Measurements from ENCODE around the gene SLC33A1.
"Not testable (repeated sequence)": the region's sequence is repeated elsewhere in the genome, so short reads cannot be mapped to it uniquely, and the experiment has no call there.

Gene SLC33A1

GRCh38 chr3:155854141-155854940, at the start of gene SLC33A1:
TSS of gene SLC33A1 (minus strand) at chr3:155854427. CDS start at chr3:155853997, 430 bp downstream.
- Mint-ChIP-seq H3K27ac (peak within 1 kb of the TSS; percentile 97), H3K27me3 (no peaks in the 10 kb centered on the region), H3K4me3 (peak within 1 kb of the TSS; percentile 91), H3K9me3 (no peaks in the 10 kb centered on the region), H3K4me1 (peaks cover 26% of the 10 kb centered on the region), H3K36me3 (no peaks in the 10 kb centered on the region)
- ATAC-seq: peak; percentile 99

- no peak overlapping the region for H3K27ac Mint-ChIP-seq
- H3K9me3 Mint-ChIP-seq: no peaks in the 10 kb centered on the region
- peaks cover 41% of the 10 kb centered on the region for H3K36me3 Mint-ChIP-seq
- H3K4me3 Mint-ChIP-seq: no peak overlapping the region
- H3K27me3 Mint-ChIP-seq: no peaks in the 10 kb centered on the region
- H3K4me1 Mint-ChIP-seq: peaks cover 6% of the 10 kb centered on the region
- ATAC-seq: no peak
Measured at GRCh38 chr3:155895379-155895900, 41.2 kb upstream of the SLC33A1 start.

DNA sequence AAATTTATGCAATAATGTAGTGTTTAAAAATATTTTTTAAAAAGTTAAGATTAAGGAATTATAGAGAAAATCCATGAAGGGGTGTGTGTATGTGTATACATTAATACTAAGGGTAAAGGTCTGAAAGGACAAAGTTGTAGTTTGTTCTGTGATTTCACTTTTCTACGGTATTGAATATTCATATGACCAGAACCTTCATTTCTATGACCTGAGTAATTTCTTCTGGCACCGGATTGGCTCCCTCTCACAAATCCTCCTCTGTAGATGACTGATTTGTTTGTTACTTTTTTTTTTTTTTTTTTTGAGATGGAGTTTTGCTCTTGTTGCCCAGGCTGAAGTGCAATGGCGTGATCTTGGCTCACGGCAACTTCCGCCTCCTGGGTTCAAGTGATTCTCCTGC, 37.1 kb upstream of the SLC33A1 start:
- Mint-ChIP-seq H3K4me3 (no peak overlapping the region), H3K27me3 (no peaks in the 10 kb centered on the region), H3K9me3 (no peaks in the 10 kb centered on the region), H3K36me3 (peaks cover 14% of the 10 kb centered on the region), H3K27ac (no peak overlapping the region), H3K4me1 (peaks cover 35% of the 10 kb centered on the region)
- ATAC-seq: no peak

GRCh38 chr3:155890671-155891190, 36.5 kb upstream of the SLC33A1 start:
- peaks cover 39% of the 10 kb centered on the region for H3K4me1 Mint-ChIP-seq
- H3K27ac Mint-ChIP-seq: no peak overlapping the region
- ATAC-seq: no peak
- no peaks in the 10 kb centered on the region for H3K9me3 Mint-ChIP-seq
- H3K36me3 Mint-ChIP-seq: peaks cover 14% of the 10 kb centered on the region
- H3K27me3 Mint-ChIP-seq: no peaks in the 10 kb centered on the region
- no peak overlapping the region for H3K4me3 Mint-ChIP-seq

- Mint-ChIP-seq H3K9me3 (no peaks in the 10 kb centered on the region), H3K4me3 (no peak overlapping the region), H3K4me1 (peaks cover 40% of the 10 kb centered on the region), H3K36me3 (peaks cover 7% of the 10 kb centered on the region), H3K27me3 (no peaks in the 10 kb centered on the region), H3K27ac (no peak overlapping the region)
- ATAC-seq: no peak
Measured at GRCh38 chr3:155889952-155890351, 35.7 kb upstream of the SLC33A1 start.

DNA sequence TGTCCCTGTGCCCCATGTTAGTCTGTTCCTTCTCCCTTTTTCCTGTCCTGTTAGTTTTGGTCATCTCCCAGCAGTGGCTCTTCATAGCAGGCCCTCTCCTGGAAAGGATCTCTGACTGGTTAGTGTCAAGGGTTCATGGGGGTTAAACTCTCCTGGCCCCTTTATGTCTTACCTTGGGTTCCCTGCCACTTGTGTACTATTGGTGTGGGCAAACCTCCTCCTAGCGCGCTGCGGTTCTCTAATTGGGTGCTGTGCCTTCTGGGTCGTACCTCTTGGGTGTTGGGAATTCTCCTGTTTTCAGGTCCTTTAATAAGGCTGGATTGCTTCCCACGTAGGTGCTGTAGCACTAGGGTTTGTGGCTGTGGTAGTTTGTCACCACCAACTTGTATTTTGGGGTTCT, 35.0 kb upstream of the SLC33A1 start:
- H3K9me3 Mint-ChIP-seq: no peaks in the 10 kb centered on the region
- H3K27ac Mint-ChIP-seq: no peak overlapping the region
- H3K27me3 Mint-ChIP-seq: no peaks in the 10 kb centered on the region
- no peak for ATAC-seq
- no peaks in the 10 kb centered on the region for H3K36me3 Mint-ChIP-seq
- no peak overlapping the region for H3K4me3 Mint-ChIP-seq
- peaks cover 47% of the 10 kb centered on the region for H3K4me1 Mint-ChIP-seq

GRCh38 chr3:155886915-155887314, 32.7 kb upstream of the SLC33A1 start:
- Mint-ChIP-seq H3K27me3 (no peaks in the 10 kb centered on the region), H3K36me3 (no peaks in the 10 kb centered on the region), H3K9me3 (no peaks in the 10 kb centered on the region), H3K4me3 (no peak overlapping the region), H3K4me1 (peaks cover 50% of the 10 kb centered on the region), H3K27ac (no peak overlapping the region)
- no peak for ATAC-seq

- H3K4me1 Mint-ChIP-seq: peaks cover 55% of the 10 kb centered on the region
- not testable (repeated sequence) for H3K27ac Mint-ChIP-seq, H3K36me3 Mint-ChIP-seq, H3K9me3 Mint-ChIP-seq, H3K4me3 Mint-ChIP-seq, ATAC-seq, H3K27me3 Mint-ChIP-seq
Measured at GRCh38 chr3:155886348-155886747, 32.1 kb upstream of the SLC33A1 start.

GRCh38 chr3:155885292-155885691, 31.1 kb upstream of the SLC33A1 start:
- Mint-ChIP-seq H3K4me3 (no peak overlapping the region), H3K27me3 (no peaks in the 10 kb centered on the region), H3K27ac (no peak overlapping the region), H3K9me3 (no peaks in the 10 kb centered on the region), H3K4me1 (peaks cover 53% of the 10 kb centered on the region), H3K36me3 (no peaks in the 10 kb centered on the region)
- ATAC-seq: no peak

DNA sequence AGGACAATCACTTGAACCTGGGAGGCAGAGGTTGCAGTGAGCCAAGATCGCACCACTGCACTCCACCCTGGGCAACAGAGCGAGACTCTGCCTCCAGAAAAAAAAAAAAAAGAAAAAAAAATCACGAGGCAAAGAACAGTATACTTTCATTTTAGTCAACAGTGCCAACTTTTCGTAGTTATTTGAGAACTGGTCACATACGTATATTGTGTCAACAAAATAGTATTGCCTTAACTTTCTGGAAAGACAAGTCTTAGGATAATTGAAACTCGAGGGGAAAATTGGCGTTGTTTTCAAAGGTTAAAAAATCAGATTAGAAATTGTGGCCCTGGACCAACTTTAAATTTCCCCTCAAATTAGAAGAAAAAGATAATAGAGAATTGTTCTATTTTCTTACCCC, 30.1 kb upstream of the SLC33A1 start:
- Mint-ChIP-seq H3K27ac (no peak overlapping the region), H3K4me1 (peaks cover 53% of the 10 kb centered on the region), H3K27me3 (no peaks in the 10 kb centered on the region), H3K9me3 (no peaks in the 10 kb centered on the region), H3K4me3 (no peak overlapping the region), H3K36me3 (no peaks in the 10 kb centered on the region)
- no peak for ATAC-seq

DNA sequence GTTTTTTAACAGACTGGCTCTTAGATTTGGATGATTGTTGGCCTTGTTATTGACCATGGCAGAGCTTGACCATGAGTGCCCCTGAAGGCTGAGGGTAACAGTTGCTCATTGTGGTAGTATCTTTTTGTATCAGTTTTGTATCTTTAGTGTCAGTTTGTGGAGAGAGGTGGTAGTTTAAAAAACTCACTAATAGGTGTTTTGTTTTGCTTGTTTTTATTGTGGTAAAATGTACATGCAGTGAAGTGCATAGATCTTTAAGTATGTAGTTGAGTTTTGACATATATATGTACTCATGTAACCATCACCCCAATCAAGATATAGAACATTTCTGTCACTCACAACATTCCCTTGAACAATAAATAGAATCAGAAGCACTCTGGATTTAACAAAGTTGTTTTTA, 26.1 kb upstream of the SLC33A1 start:
- no peak overlapping the region for H3K4me3 Mint-ChIP-seq
- ATAC-seq: no peak
- H3K4me1 Mint-ChIP-seq: peaks cover 39% of the 10 kb centered on the region

DNA sequence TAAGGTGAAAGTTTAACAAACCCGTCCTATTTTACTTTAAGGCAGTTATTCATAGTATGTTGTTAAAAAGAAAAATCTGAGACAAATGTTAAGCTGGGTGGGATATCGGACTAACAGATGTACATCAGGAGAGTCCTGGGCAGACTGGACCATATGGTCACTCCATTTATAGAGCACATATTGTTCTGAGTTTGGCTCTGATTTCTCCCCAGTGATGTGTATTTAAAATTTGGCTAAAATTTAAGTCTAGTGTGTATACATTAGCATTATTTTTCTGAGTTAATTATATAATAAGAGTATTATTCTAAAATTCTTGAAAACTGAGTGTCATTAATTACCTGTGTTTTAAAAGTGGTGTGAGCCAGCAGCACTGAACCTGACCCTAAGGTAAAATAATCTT, 22.3 kb upstream of the SLC33A1 start:
- ATAC-seq: no peak
- no peaks in the 10 kb centered on the region for H3K9me3 Mint-ChIP-seq
- H3K27ac Mint-ChIP-seq: no peak overlapping the region
- peaks cover 43% of the 10 kb centered on the region for H3K4me1 Mint-ChIP-seq
- no peaks in the 10 kb centered on the region for H3K36me3 Mint-ChIP-seq
- no peak overlapping the region for H3K4me3 Mint-ChIP-seq
- H3K27me3 Mint-ChIP-seq: no peaks in the 10 kb centered on the region

More for the DNA sequence above, 26.1 kb upstream of the SLC33A1 start:
- H3K36me3 Mint-ChIP-seq: no peaks in the 10 kb centered on the region
- no peaks in the 10 kb centered on the region for H3K9me3 Mint-ChIP-seq
- H3K27ac Mint-ChIP-seq: no peak overlapping the region
- H3K27me3 Mint-ChIP-seq: no peaks in the 10 kb centered on the region

DNA sequence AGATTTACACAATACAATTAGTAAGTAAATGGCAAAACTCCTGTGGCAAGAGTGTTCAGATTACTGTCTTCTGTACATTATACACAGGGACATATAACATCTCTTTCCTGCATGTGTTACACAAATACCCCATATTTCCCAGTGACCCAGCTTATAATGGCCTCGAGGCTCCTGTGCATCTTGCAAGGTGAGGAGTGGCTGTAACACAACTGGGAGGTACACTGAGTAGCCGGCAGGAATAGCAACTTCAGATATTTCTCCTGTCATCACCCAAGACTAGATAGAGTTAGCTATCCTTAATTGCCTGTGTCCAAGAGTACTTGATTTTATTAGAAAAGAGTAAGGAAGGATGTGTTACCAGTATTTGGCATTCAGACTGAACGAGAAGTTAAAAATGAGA, 21.8 kb upstream of the SLC33A1 start:
- H3K4me3 Mint-ChIP-seq: no peak overlapping the region
- H3K9me3 Mint-ChIP-seq: no peaks in the 10 kb centered on the region
- no peak for ATAC-seq
- peaks cover 43% of the 10 kb centered on the region for H3K4me1 Mint-ChIP-seq
- no peak overlapping the region for H3K27ac Mint-ChIP-seq
- no peaks in the 10 kb centered on the region for H3K27me3 Mint-ChIP-seq
- no peaks in the 10 kb centered on the region for H3K36me3 Mint-ChIP-seq

DNA sequence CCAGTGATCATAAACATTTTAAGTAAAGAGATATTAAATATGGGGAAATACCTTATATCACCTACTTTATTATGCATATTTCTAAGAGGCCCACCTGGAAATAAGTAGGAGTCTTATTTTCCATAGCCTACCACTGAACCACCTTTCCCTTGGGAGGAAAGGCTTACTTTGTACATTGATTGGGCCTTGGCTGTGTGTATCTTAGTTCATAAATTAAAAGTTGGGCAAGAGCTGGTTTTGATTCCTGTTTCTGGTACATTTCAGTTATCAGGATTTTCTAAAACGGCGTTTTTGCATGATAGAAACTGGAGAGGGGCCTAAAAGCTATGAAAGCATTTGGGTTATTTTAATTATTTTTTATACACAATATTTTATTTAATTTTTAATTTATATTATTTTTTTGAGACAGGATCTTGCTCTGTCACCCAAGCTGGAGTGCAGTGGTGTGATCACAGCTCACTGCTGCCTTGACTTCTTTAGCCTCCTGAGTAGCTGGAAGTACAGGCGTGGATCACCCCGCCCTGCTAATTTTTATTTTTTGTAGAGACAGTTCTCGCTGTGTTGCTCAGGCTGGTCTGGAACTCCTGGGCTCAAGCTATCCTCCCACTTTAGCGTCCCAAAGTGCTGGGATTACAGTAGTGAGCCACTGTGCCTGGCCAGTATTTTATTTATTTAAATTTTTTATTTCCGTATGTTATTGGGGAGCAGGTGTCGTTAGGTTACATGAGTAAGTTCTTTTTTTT, 18.8 kb upstream of the SLC33A1 start:
- no peak for ATAC-seq
- no peaks in the 10 kb centered on the region for H3K27me3 Mint-ChIP-seq
- no peak overlapping the region for H3K4me3 Mint-ChIP-seq
- no peak overlapping the region for H3K27ac Mint-ChIP-seq
- no peaks in the 10 kb centered on the region for H3K9me3 Mint-ChIP-seq
- no peaks in the 10 kb centered on the region for H3K36me3 Mint-ChIP-seq
- peaks cover 33% of the 10 kb centered on the region for H3K4me1 Mint-ChIP-seq

- Mint-ChIP-seq H3K4me3 (peak overlapping the region; percentile 98), H3K4me1 (peaks cover 27% of the 10 kb centered on the region), H3K27ac (peak overlapping the region; percentile 88), H3K9me3 (no peaks in the 10 kb centered on the region), H3K36me3 (no peaks in the 10 kb centered on the region), H3K27me3 (no peaks in the 10 kb centered on the region)
- no peak for ATAC-seq
Measured at GRCh38 chr3:155871746-155872158, 17.5 kb upstream of the SLC33A1 start.

Measured in stimulated activated memory B cell treated with anti-CD40 and anti-IgM and Interleukin-4, amounts not matched to agents 10 μg/mL and 1 μg/mL and 100 μg/mL, for 72 hours (primary cell).